IMR-90 (cell line): ENCODE data around the gene ZNF423. TPM values are rescaled to one million over a fixed set of nuclear protein-coding genes. Genes with fewer than 3 reads are reported as not detected.

Source experiments
- ATAC-seq: fragments of 200-7000 bp; cut with Tn5 transposase; 2 replicates; pipeline ENCODE4 v1.9.1; 2020; ENCODE audit warnings: low read depth, mild to moderate bottlenecking, moderate library complexity
- BruUV-seq: library from RNA; stranded (reverse); fragments of 400-500 nt; replicated peaks from 2 replicates; lab custom pipeline; 2021; lab: Mats Ljungman, UMichigan
- CTCF ChIA-PET: fragments of 300-600 bp; formaldehyde crosslinking; extraction: SDS; loops from one replicate; lab custom pipeline; 2021; ENCODE audit warnings: antibody characterized with exemption; lab: Yijun Ruan, JAX
- POLR2A ChIA-PET: fragments of 300-600 bp; sonication (Branson Sonifier 250); formaldehyde crosslinking; loops from one replicate; lab custom pipeline; 2022; ENCODE audit warnings: antibody characterized with exemption; ENCODE audit not compliant: unreplicated experiment; lab: Charles Lee
- DNase-seq: peaks from one replicate; pipeline ENCODE4 v3.0.0; 2013
- H2AFZ ChIP-seq: replicated peaks from 2 replicates; pipeline ENCODE3; 2013; ENCODE audit warnings: low read length, mild to moderate bottlenecking; ENCODE audit not compliant: poor library complexity
- H2AK5ac ChIP-seq: 2 replicates; pipeline ENCODE4 v1.6.1; 2013; ENCODE audit warnings: low read depth, low read length, inconsistent platforms
- H2AK9ac ChIP-seq: replicated peaks from 2 replicates; pipeline ENCODE3; 2013; ENCODE audit warnings: mild to moderate bottlenecking, low read depth, low read length, moderate library complexity; ENCODE audit not compliant: poor library complexity
- H2BK120ac ChIP-seq: 2 replicates; pipeline ENCODE4 v1.6.1; 2013; ENCODE audit warnings: low read depth, low read length, inconsistent platforms
- H2BK15ac ChIP-seq: 3 replicates; pipeline ENCODE4 v1.6.1; 2013; ENCODE audit warnings: low read depth, low read length, inconsistent platforms
- H2BK20ac ChIP-seq: 2 replicates; pipeline ENCODE4 v1.6.1; 2013; ENCODE audit warnings: low read depth, mild to moderate bottlenecking, inconsistent platforms, low read length, moderate library complexity
- H2BK5ac ChIP-seq: 2 replicates; pipeline ENCODE4 v1.6.1; 2013; ENCODE audit warnings: mild to moderate bottlenecking, low read depth, low read length, inconsistent platforms; ENCODE audit not compliant: poor library complexity, severe bottlenecking
- H3K14ac ChIP-seq: replicated peaks from 2 replicates; pipeline ENCODE4 v1.6.1; 2013; ENCODE audit warnings: low read depth, low read length, inconsistent platforms
- H3K18ac ChIP-seq: 2 replicates; pipeline ENCODE4 v1.6.1; 2013; ENCODE audit warnings: low read depth, low read length, control low read depth
- H3K23ac ChIP-seq: 2 replicates; pipeline ENCODE4 v1.6.1; 2013; ENCODE audit warnings: low read depth, low read length, inconsistent platforms
- H3K27ac ChIP-seq: 2 replicates; pipeline ENCODE4 v1.5.1; 2013; ENCODE audit warnings: mild to moderate bottlenecking, control low read depth, low read length; ENCODE audit not compliant: insufficient read depth
- H3K27me3 ChIP-seq: 2 replicates; pipeline ENCODE4 v1.6.1; 2013; ENCODE audit warnings: low read length; ENCODE audit not compliant: control insufficient read depth, insufficient read depth
- H3K36me3 ChIP-seq: 2 replicates; pipeline ENCODE4 v1.6.1; 2013; ENCODE audit warnings: low read length, mixed read lengths; ENCODE audit not compliant: control insufficient read depth, insufficient read depth
- H3K4ac ChIP-seq: 2 replicates; pipeline ENCODE4 v1.6.1; 2013; ENCODE audit warnings: low read depth, low read length, inconsistent platforms
- H3K4me1 ChIP-seq: 2 replicates; pipeline ENCODE4 v1.6.1; 2013; ENCODE audit warnings: low read length, mixed read lengths; ENCODE audit not compliant: control insufficient read depth, insufficient read depth
- H3K4me2 ChIP-seq: 2 replicates; pipeline ENCODE4 v1.6.1; 2013; ENCODE audit warnings: low read depth, mild to moderate bottlenecking, control low read depth, low read length, moderate library complexity
- H3K4me3 ChIP-seq: 2 replicates; pipeline ENCODE4 v1.5.1; 2013; ENCODE audit warnings: low read depth, mild to moderate bottlenecking, control low read depth, low read length, moderate library complexity; ENCODE audit not compliant: insufficient read depth
- H3K56ac ChIP-seq: 2 replicates; pipeline ENCODE4 v1.6.1; 2013; ENCODE audit warnings: low read length, inconsistent platforms; ENCODE audit not compliant: insufficient read depth; ENCODE audit errors: extremely low read depth
- H3K79me1 ChIP-seq, 2 experiments: 2 replicates each; pipeline ENCODE4 v1.6.1; 2013; ENCODE audit warnings: low read length in 2 of 2, inconsistent platforms in 1 of 2, low read depth in 1 of 2
- H3K9ac ChIP-seq: 2 replicates; pipeline ENCODE4 v1.6.1; 2013; ENCODE audit warnings: low read depth, low read length, control low read depth
- H3K9me1 ChIP-seq: 2 replicates; pipeline ENCODE4 v1.6.1; 2013; ENCODE audit warnings: low read length, inconsistent platforms; ENCODE audit not compliant: insufficient read depth
- H3K9me3 ChIP-seq: 2 replicates; pipeline ENCODE4 v1.6.1; 2013; ENCODE audit warnings: low read length; ENCODE audit not compliant: control insufficient read depth, insufficient read depth
- H4K20me1 ChIP-seq: 2 replicates; pipeline ENCODE4 v1.6.1; 2013; ENCODE audit warnings: low read length, inconsistent platforms; ENCODE audit not compliant: insufficient read depth
- H4K5ac ChIP-seq: 2 replicates; pipeline ENCODE4 v1.6.1; 2013; ENCODE audit warnings: mild to moderate bottlenecking, low read depth, low read length, control low read depth
- H4K8ac ChIP-seq, 2 experiments: 2 replicates each; pipeline ENCODE4 v1.6.1; 2013; ENCODE audit warnings: low read depth in 2 of 2, low read length in 2 of 2, control low read depth in 1 of 2, inconsistent platforms in 1 of 2
- H4K91ac ChIP-seq: 2 replicates; pipeline ENCODE4 v1.6.1; 2013; ENCODE audit warnings: low read depth, low read length, inconsistent platforms; ENCODE audit not compliant: insufficient read depth
- BHLHE40 ChIP-seq: fragments of 150-350 bp; IDR thresholded peaks from 2 replicates; pipeline ENCODE4 v1.6.1; 2016; ENCODE audit warnings: mild to moderate bottlenecking, low read depth, low read length
- CEBPB ChIP-seq: IDR thresholded peaks from 2 replicates; pipeline ENCODE4 v1.6.1; 2012; ENCODE audit warnings: low read depth, low read length, improper control_type of control experiment
- CHD1 ChIP-seq: IDR thresholded peaks from 2 replicates; pipeline ENCODE4 v1.6.1; 2012; ENCODE audit warnings: low read depth, low read length, improper control_type of control experiment
- FOS ChIP-seq: fragments of 150-350 bp; IDR thresholded peaks from 2 replicates; pipeline ENCODE4 v1.6.1; 2016; ENCODE audit warnings: low read depth, low read length
- MAFK ChIP-seq: IDR thresholded peaks from 2 replicates; pipeline ENCODE4 v1.6.1; 2012; ENCODE audit warnings: low read depth, low read length, improper control_type of control experiment
- MXI1 ChIP-seq: IDR thresholded peaks from 2 replicates; pipeline ENCODE4 v1.6.1; 2012; ENCODE audit warnings: low read depth, mild to moderate bottlenecking, low read length, moderate library complexity, borderline replicate concordance
- NFE2L2 ChIP-seq: fragments of 150-350 bp; IDR thresholded peaks from 2 replicates; pipeline ENCODE4 v1.6.1; 2016; ENCODE audit warnings: low read depth, mild to moderate bottlenecking, low read length
- POLR2A ChIP-seq: IDR thresholded peaks from 2 replicates; pipeline ENCODE4 v1.6.1; 2012; ENCODE audit warnings: mild to moderate bottlenecking, low read depth, low read length
- RAD21 ChIP-seq: IDR thresholded peaks from 2 replicates; pipeline ENCODE4 v1.6.1; 2012; ENCODE audit warnings: low read length, improper control_type of control experiment
- RCOR1 ChIP-seq: IDR thresholded peaks from 2 replicates; pipeline ENCODE4 v1.6.1; 2012; ENCODE audit warnings: mild to moderate bottlenecking, low read length, improper control_type of control experiment; ENCODE audit not compliant: insufficient replicate concordance
- RFX5 ChIP-seq: IDR thresholded peaks from 2 replicates; pipeline ENCODE4 v1.8.0; 2012; ENCODE audit warnings: low read depth, mild to moderate bottlenecking, low read length, moderate library complexity
- SMC3 ChIP-seq: fragments of 150-350 bp; IDR thresholded peaks from 2 replicates; pipeline ENCODE4 v1.6.1; 2016; ENCODE audit warnings: low read depth, mild to moderate bottlenecking, antibody characterized with exemption, low read length, moderate library complexity
- WGBS, 2 experiments: methylation state at CpG; one replicate each; pipeline versions ENCODE4 v1.1.5 to v1.1.7; 2013; ENCODE audit warnings: missing lambda C conversion rate in 2 of 2; ENCODE audit not compliant: insufficient read length in 1 of 2; ENCODE audit errors: extremely low coverage in 2 of 2; 5-methylcytosine and 5-hydroxymethylcytosine counted together
- dilution Hi-C: fragments of 300-500 bp; cut with HindIII; formaldehyde crosslinking; loops from one replicate; pipeline ENCODE4 v1.14.3; 2018; ENCODE audit warnings: low sequenced_read_pairs; ENCODE audit not compliant: unreplicated experiment
- in situ Hi-C: fragments of 300-500 bp; cut with MboI; formaldehyde crosslinking; loops from 3 replicates; pipeline ENCODE4 v1.14.3; 2019; ENCODE audit warnings: low sequenced_read_pairs, inconsistent platforms, mixed read lengths
- intact Hi-C: fragments of 100-400 bp; cut with micrococcal nuclease; formaldehyde crosslinking; loops from 2 replicates; pipeline ENCODE4 v1.10.0; 2022
- polyA plus RNA-seq, 3 experiments: library from polyadenylated mRNA; depleted of rRNA; stranded (reverse); fragments of >200 nt; gene quantifications; 2 replicates each; pipeline ENCODE4 v1.2.3, GENCODE V29; 2012; ENCODE audit warnings: low replicate concordance in 1 of 3
- total RNA-seq: library from RNA; depleted of rRNA; stranded (reverse); fragments of >200 nt; gene quantifications from 2 replicates; pipeline ENCODE4 v1.2.3, GENCODE V29; 2012
- TF ChIP-seq, protein P1 (sequence below): fragments of 150-350 bp; IDR thresholded peaks from 2 replicates; pipeline ENCODE4 v1.6.1; 2016; ENCODE audit warnings: low read depth, mild to moderate bottlenecking, low read length, moderate library complexity, borderline replicate concordance
- TF ChIP-seq, protein P2 (sequence below): fragments of 150-350 bp; IDR thresholded peaks from 2 replicates; pipeline ENCODE4 v1.6.1; 2017; ENCODE audit warnings: mild to moderate bottlenecking, antibody characterized with exemption, low read length, low read depth

The ZNF423 gene
- total and polyA plus RNA-seq, 2 of the 4 experiments (the other 2 are of a cell fraction): under 0.01 to 0.10 TPM

DNA sequence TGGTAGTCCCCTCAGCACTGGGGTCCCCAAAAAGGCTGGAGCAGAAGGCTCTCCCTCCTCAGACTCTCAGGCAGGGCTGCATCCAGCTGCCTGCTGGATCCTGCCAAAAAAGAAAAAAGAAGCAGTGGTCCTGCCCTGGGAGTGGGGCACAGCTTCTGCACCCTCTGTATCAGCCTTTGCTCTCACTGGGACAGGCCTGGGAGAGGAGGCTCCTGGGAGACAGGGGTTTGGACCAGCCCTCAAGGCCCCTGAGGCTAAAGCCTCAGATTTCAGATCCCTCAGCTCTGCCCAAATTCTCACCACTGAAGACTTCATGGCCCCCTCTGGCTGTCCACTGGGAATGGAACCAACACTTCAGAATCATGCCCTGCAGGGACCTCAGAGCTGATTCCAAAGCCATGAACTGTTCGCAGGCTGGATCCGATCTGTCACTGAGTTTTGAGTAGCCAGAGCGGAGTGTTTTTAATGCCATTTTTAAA is 385.4 kb downstream of the ZNF423 start:
- Histone ChIP-seq H3K4me3 (no peak overlapping the region), H3K4me2 (no peak overlapping the region), H4K8ac (no peak overlapping the region), H2BK120ac (no peak overlapping the region), H2BK15ac (no peak overlapping the region), H3K18ac (no peak overlapping the region), H3K36me3 (no peaks in the 10 kb centered on the region), H3K9ac (no peak overlapping the region), H2BK5ac (no peak overlapping the region), H3K9me1 (peaks cover 4% of the 10 kb centered on the region; the same call in 1 of the 2 replicates), H3K4me1 (no peaks in the 10 kb centered on the region), H2AK5ac (no peak overlapping the region), H3K79me1 (no peaks in the 10 kb centered on the region), H3K27me3 (peaks cover 2% of the 10 kb centered on the region; the same call in 1 of the 2 replicates), H3K4ac (no peak overlapping the region), H3K14ac (no peak overlapping the region), H4K5ac (no peak overlapping the region), H3K9me3 (no peaks in the 10 kb centered on the region), H4K91ac (no peak overlapping the region), H2AK9ac (no peak overlapping the region), H3K27ac (no peak overlapping the region), H2AFZ (no peak overlapping the region), H4K20me1 (no peaks in the 10 kb centered on the region), H2BK20ac (no peak overlapping the region), H3K23ac (no peak overlapping the region), H3K56ac (no peak overlapping the region)
- intact Hi-C loops: no loop called here
- TF ChIP-seq NFE2L2 (no peak), RAD21 (no peak), SMC3 (no peak), FOS (no peak), MAFK (no peak), RCOR1 (no peak), MXI1 (no peak), CHD1 (no peak), BHLHE40 (no peak), POLR2A (no peak), CEBPB (no peak), RFX5 (no peak)
- TF ChIP-seq, protein P1, sequence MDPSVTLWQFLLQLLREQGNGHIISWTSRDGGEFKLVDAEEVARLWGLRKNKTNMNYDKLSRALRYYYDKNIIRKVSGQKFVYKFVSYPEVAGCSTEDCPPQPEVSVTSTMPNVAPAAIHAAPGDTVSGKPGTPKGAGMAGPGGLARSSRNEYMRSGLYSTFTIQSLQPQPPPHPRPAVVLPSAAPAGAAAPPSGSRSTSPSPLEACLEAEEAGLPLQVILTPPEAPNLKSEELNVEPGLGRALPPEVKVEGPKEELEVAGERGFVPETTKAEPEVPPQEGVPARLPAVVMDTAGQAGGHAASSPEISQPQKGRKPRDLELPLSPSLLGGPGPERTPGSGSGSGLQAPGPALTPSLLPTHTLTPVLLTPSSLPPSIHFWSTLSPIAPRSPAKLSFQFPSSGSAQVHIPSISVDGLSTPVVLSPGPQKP: no peak
- TF ChIP-seq, protein P2, sequence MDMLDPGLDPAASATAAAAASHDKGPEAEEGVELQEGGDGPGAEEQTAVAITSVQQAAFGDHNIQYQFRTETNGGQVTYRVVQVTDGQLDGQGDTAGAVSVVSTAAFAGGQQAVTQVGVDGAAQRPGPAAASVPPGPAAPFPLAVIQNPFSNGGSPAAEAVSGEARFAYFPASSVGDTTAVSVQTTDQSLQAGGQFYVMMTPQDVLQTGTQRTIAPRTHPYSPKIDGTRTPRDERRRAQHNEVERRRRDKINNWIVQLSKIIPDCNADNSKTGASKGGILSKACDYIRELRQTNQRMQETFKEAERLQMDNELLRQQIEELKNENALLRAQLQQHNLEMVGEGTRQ: no peak
- DNase-seq (no peak), ATAC-seq (no peak)
- BruUV-seq: no TSS peak
- 60% methylated on average over 1 of the region's 3 CpGs; no CpG with 5 or more reads in 1 of the 2 experiments for WGBS, 2 experiments
- dilution Hi-C loops: no loop called here
- in situ Hi-C loops: no loop called here
- ChIA-PET POLR2A (no interaction called here), CTCF (interaction anchor here (0.6 kb wide), 1 partner anchor 1738 kb away, joined by 4 read pairs; no protein-coding TSS in a partner anchor)
